NCI-H128 (cell line): ENCODE data around the gene FGF14.

ENCODE experiments used
- DNase-seq: peaks from one replicate; lab custom pipeline; 2025; ENCODE audit not compliant: unreplicated experiment; lab: John Stamatoyannopoulos, UW

The FGF14 gene

DNA sequence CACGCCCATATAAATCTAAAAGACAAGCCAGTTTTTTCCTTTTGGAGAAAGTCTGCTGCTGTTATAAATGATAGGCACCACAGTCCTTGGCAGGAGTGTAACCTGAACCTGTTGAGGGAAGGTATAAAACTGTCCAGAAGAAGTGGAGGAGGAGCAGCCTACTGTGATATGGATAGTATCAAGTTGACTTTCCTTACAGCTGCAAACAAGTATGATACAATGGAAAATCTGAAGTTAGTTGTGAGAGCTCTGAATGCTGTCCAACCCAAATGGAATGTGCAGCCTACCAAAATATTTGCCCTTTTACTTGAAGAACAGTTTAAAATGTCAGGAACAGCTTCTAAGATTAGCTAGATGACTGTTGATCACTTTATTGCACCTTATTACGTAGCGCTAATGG is 399.6 kb downstream of the FGF14 start:
- DNase-seq = no peak

DNA sequence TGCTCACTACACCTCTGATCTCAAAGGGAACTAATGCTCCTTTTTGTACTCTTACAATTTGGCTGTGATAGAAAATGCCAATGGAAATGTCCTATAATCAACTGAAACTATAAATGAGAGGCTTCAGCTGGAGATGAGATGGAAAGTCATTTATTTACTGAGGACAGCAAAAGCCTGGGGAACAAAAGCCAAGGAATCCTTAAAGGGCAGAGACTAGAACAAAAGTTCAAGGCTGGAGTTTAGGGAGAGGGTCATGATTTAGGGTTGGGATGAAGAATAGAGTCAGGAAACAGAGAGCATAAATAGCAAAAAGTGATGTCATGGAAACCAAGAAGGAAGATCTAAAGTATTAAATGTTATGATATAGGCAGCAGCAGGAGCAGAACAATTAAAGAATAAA is 401.1 kb downstream of the FGF14 start:
- no peak for DNase-seq

DNA sequence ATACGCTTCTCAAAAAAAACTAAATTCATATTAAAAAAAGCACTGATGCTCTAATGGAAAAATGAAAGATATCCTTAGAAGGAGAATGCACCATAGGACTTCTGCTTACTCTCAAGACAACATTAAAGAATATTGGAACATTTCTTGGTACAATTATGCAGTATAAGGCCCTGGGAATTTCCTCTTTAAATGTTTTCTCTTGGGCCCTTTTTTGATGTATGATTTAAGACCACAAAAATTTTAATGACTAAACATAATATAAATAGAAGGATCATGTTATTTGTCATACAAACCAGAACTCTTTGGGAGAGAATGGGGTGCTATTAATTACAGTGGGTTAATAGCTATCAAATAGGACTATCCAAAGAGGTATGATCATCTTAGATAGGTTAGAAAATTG is 403.7 kb downstream of the FGF14 start:
- DNase-seq = no peak

DNA sequence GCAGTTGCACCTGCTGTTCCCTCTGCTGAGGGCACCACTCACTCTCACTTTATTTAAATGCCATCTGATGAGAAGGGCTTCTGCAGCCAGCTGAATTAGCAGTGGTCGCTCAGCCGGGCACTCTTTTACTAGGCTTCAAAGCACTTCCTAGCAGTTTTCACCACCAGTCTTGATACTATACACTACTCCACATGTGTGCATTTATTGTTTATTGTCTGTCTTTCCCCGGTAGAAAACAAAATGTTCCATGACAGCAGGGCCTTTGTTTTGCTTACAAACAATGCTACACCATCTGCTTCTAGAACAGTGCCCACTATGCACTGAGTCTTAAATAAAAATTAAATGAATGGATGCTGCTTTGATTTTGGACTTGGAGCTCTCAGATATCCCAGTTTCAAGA is 404.9 kb downstream of the FGF14 start:
- no peak for DNase-seq

DNA sequence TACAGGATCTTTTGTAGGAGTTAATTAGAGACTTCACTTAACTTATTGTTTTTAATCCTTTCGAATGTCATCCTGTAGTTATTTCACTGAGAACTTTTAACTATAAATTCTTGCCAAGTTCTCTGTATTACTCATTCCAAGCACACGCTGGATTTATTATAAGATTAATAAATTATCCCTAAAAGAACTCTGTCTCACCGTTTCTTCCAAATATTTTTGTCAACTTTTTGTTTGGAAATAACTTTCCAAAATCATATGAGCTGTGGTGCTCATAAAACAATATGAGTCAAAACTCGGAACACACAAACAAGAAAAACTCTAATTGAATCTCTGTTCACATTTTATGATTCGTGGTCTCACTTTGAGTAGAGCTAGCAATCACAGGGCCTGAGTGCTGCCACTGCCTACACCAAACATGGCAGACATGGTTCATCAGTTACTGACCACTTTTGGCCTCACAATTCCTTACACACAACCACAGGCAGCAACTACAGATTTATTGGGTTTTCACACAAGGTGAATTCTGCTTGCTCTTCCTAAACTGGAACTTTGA is 412.0 kb downstream of the FGF14 start:
- DNase-seq = no peak

DNA sequence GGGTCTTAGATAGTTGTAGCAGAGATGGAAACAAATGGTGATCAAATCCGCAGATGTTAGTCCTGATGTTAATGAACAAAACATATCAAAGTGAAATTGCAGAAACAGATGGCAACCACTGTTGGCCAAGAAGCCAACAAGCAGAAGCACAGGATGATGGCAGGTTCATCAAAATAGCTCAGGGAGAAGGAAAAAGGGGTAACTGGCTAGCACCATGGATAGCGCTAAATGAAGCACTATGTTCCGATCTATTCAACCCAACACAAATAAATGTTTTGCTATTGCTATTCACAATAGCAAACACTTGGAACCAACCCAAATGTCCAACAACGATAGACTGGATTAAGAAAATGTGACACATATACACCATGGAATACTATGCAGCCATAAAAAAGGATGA is 413.7 kb downstream of the FGF14 start:
- no peak for DNase-seq

DNA sequence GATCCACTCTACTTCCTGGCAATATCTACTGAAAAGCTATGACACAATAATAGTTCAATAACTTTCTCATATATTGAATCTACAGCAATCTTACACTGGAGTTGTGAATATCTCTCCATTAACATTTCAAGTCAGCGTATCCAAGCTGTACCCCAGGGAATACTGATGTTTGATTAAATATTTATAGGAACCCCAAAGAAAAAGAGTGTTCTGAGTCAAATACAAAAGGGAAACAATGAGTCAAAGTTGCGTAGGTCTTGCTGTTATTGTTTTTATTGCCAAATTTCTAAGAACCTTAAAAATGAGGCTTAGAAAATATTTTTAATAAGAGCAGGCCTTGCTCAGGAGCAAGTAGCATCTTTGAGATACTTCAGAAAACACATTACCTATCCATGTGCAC is 415.5 kb downstream of the FGF14 start:
- DNase-seq = no peak

DNA sequence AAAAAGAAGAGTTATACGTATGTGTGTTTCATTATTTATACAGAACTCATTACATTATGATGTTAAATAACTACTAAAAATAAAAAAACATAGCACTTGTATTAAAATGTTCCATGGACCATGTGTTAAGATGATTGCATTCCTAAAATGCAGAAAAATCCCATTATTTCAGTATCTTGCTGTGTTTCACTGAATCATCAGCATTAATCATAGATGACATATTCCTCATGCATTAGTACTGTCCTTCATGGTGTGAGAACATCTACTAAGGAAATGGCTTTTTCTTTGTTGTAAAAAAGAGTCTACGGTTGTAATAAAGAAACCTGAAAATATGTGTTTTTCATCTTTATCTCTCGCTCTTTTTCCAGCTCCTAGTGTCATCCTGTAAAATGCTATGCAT is 416.5 kb downstream of the FGF14 start:
- no peak for DNase-seq

DNA sequence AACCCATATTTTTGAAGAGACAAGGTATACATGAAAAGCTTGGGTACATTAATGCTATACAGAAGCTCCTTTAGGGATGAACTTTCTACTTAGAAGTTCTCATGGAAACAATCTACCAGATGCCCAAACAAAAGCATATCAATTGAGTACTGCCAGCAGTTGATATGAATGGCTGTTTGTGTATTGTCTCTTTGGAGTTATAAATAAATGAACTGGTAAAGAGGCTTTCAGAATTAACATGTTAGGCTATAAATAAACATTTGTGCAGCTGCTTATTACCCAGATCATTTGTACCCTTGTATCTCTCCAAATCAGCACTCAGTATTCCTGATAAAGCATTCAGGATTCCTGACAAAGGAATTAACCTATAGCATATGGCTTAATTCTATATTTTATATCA is 418.9 kb downstream of the FGF14 start:
- no peak for DNase-seq

DNA sequence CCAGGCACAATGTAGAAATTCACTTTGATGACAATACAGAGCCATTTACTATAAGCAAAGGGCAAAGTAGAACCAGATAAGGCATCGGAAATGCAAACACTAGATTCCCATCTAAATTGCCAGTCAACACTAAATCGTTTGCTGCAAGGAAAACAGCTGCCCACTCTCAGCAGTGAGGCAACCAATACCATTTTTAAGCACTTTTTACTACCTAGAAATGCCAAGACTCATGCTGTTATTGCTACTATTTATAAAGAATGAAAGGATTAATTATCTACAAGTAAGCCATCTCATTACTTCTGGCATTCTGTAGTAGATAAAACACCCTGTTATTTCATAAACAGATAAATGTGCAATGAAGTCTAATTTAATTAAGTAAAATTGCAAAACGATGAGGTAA is 422.0 kb downstream of the FGF14 start:
- DNase-seq = no peak

DNA sequence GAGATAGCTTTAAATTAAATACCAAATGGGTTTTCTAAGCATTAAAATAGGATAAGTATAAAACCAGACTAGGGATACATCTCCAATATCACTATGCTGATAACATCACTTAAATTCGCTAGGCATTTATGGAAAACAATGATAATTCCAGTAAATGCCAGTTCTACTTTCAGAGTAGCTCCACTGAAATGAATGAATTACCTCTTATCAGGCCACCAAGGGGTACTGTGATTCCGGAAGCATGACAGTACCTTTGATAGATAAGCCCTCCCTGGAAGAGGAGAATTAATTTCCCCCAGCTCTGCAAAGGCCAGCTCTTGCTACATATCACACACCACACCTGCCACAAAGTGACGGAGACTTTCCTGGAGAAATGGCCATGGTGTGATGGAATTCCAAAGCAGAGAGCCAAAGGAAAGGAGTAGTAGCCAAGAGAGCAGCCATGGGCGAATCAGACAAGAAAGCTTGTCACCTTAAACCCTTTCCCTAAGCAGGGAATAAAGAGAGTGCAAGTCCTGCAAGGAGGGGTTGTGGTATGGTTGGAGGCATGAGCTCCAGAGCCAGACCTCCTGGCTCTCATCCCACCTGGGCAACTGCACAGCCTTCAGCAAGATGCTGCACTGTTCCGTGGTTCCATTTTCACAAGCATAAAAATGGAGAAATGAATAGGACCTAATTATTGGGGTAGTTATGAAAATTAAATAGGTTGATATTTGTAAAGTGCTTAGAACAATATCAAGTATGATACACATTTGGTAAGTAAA is 423.1 kb downstream of the FGF14 start:
- no peak for DNase-seq

DNA sequence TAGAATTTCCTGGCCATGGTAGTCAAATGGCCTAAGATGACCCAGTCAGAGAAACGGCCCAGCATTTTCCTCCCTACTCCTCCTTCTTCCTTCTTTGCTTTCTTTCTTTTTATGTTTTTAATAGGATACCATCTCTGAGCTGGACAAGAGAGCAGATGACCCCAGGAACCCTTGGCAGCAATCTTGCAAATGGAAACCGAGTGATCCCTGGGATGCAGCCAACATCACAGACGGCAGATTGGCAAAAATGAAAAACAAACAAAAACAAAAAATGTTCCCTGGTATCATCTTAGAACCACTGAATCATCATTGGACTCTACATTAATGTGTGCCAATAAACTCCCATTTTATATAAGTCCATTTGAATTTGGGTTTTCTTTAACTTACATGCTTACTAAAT is 424.4 kb downstream of the FGF14 start:
- DNase-seq = no peak

DNA sequence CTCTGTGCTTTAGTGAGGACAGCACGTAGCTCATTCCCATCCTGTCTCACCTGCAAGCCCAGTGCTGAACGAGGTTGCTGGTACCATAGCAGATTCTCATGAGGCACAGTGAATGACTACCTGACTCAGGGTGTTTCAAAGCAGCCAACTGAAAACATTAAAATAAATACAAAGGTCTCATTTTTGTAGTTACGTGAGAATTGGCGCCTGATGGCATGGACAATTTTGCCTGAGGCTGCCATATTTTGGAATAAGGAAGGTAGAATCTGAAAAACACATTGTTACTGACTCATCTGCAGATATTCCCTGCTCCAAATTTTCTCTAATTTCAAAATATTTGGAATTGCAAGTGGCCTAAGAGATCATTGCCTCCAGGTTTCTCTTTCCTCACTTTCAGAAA is 429.7 kb downstream of the FGF14 start:
- no peak for DNase-seq

DNA sequence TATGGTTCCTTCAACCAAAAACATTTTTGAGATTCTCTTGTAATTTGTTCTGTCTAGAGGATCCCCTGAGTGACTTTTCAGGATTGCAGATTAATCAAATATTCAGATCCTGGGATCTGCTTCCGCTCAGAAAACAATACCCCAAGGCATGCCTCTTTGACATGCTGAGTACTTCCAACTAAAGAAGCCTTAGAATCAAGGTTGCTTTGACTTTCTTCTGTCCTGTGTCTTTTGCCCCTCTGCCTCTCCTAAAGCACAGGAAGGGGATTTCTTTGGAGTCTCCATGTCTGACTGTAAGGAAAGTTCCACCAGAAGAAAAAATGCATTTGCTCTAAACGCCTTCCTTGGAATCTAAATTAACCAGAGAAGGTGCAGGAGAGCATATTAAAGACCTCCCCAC is 431.5 kb downstream of the FGF14 start:
- DNase-seq = no peak

DNA sequence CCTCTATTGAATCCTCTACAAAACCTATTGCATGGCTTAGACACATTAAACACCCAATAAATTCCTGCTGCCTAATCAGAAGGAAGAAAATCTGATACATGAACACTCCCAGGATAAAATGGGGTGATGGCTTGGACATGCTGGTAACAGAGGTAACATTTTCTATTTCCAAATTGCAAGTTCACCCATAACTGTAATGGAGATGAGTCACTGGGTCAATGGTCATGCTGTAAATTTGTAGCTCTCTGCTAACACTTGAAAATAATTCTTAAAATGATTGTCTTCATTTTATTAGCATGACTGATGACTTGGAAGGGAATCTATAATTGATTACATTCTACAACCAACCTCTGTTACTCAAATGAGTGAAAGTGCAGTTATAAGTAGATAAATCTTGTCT is 434.1 kb downstream of the FGF14 start:
- DNase-seq = no peak

DNA sequence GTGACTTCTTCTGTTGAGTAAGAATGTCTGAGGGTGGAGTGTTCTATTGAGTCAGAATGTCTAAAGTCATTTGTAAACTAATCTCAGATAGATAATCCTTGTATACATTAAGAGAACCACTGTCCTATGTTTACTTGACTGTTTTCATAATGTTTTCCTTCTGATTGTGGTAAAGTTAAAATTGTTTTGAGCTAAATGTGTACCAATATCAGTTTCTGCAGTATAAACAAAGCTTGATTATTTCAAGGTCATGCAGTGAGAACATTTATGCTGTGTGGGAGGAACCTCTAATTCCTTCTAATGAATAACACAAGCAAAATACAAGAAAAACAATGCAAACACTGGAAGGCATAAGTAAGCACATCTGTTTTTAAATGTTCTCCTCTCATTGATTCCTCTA is 434.6 kb downstream of the FGF14 start:
- DNase-seq = no peak

DNA sequence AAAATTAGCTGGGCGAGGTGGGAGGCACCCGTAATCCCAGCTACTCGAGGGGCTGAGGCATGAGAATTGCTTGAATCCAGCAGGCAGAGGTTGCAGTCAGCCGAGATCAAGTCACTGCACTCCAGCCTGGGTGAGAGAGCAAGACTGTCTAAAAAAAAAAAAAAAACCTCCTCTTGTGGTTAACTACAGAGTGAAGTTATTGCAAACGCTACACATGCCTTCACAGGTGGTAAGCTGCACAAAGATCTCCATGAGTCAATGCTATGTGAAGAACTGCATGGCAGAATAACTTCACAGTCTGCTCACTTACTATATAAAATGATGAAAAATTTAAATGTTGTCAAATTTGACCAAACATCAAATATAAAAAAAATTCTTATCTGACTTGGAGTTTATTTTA is 436.8 kb downstream of the FGF14 start:
- no peak for DNase-seq

DNA sequence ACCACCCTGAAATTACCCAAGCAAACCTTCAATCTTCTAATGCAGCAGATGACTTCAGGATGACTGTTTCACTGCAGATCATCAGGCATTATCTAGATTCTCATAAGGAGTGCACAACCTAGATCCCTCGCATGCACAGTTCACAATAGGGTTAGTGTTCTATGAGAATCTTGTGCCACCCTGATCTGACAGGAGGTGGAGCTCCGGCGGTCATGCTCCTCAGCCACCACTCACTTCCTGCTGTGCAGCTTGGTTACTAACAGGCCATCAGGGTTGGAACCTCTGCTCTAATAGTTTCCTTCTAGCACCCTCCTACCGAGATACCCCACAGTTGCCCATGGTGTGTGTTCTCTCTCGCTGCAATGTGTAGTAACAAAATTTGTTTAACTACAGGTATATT is 442.8 kb downstream of the FGF14 start:
- DNase-seq = no peak

DNA sequence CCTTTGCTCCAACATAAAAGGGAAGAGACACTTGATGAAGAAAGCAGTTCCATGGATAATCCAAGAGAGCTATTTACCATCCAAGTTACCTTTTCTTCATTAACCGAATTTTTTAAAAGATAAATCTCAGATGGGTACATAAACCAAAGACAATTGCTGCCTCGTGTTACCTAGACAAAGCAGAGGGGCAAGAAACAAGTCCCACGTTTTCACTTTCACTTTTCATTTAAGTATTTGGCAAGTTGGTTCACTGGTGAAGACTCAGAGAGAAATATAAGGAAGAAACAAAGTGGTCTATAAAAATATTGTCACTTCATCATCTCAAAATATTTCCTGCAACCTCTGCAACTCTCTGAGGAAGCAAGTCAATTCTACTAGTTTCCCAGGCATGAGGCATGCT is 446.1 kb downstream of the FGF14 start:
- DNase-seq = no peak

DNA sequence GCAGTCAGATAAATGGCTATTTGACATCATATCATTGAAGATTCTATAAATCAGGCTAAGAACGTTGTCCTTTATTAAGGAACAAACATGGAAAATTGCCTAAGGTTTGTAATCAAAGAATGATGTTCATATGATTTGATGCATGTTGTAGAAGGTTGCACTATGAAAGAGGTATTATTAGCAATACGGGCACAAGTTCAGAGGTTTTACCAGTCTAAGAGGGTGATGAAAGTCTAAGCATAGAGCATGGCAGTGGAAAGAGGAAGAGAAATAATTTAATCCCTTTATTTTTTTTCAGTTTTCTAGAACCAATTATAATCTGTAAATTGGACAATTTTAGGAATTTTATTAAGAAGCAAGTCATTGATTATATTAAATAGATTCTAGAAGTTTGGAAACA is 450.7 kb downstream of the FGF14 start:
- DNase-seq = no peak

DNA sequence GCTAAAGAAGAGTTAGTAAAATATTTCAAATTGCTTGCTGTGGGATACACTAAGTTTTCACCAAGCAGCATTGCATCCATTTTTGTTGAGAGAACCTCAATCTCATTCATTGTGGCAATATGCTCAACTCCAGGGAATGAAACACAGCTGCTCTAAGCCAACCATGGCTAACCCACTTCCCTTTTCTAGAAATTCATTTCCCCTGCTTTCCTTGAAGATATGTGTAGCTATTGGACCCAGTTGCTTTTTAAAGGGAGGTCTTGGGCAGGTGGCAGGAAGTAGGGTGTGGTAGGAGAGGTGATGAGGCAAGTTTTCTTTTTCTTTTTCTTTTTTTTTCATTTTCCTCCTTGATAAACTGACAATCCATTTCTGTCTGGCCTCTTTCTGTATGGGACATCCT is 452.2 kb downstream of the FGF14 start:
- no peak for DNase-seq

DNA sequence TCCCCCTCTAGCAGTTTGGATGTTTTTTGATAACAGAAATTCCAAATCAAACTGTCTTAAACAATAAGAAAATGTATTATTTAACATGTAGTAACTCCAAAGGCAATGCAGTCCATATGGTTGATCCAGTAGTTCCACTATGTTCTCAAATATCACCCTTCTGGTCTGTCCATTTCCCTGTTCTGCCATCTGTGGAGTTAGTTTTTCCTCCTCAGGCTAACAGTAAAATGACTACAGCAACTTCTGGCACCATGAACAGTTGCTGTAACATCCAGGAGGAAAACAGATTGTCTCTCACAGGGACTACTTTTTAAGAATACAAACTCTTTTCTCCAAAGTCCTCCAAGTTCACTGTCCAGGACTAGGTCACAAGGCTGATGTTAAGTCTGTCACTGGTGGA is 455.4 kb downstream of the FGF14 start:
- no peak for DNase-seq

DNA sequence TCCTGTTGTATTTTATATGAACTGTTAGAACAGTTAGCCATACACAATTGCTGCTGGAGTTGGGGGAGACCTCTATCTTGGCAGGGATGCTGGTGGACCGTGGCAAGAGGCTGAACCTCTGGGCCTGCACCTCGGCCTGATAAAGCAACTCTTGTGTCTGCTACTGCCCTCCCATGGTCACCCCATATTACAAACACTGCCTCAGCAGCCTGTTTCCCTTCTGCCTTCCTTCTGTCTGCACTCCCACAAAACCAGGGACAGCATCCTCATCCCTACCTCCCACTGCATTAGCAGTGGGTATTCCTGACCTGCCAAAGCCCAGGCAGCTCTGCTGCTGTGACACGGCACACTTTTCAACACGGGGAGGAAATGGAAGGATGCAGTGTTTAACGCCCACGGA is 456.4 kb downstream of the FGF14 start:
- DNase-seq = no peak
